Measurements from ENCODE around the gene HSD17B1.

DNA sequence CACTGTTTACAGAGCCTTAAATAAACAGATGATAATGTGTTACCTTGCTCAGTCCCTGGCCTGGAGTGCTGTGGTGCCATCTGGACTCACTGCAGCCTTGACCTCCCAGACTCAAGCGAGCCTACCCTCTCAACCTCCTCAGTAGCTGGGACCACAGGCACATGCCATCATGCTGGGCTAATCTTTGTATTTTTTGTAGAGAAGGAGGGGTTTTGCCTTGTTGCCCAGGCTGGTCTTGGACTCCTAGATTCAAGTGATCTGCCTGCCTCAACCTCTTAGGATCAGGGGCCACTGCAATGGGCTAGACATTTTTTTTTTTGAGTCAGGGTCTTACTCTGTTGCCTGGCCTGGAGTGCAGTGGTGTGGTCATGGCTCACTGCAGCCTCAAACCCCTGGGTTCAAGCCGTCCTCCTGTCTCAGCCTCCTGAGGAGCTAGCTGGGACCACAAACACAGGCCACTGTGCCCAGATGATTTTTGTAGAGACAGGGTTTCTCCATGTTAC, 21.7 kb upstream of the HSD17B1 start:
- TF ChIP-seq, protein P1, sequence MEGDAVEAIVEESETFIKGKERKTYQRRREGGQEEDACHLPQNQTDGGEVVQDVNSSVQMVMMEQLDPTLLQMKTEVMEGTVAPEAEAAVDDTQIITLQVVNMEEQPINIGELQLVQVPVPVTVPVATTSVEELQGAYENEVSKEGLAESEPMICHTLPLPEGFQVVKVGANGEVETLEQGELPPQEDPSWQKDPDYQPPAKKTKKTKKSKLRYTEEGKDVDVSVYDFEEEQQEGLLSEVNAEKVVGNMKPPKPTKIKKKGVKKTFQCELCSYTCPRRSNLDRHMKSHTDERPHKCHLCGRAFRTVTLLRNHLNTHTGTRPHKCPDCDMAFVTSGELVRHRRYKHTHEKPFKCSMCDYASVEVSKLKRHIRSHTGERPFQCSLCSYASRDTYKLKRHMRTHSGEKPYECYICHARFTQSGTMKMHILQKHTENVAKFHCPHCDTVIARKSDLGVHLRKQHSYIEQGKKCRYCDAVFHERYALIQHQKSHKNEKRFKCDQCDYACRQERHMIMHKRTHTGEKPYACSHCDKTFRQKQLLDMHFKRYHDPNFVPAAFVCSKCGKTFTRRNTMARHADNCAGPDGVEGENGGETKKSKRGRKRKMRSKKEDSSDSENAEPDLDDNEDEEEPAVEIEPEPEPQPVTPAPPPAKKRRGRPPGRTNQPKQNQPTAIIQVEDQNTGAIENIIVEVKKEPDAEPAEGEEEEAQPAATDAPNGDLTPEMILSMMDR (IDR thresholded peaks at IDR 0.05), result no peak
- TF ChIP-seq POLR2AphosphoS5 (IDR thresholded peaks at IDR 0.05) (no peak), POLR2A (IDR thresholded peaks at IDR 0.05) (no peak), EP300 (IDR thresholded peaks at IDR 0.05) (no peak)

All from sigmoid colon (tissue), 4 donors.